Endothelial cell (in vitro differentiated cells): ENCODE data around the gene C1orf159. TPM values are rescaled to one million over a fixed set of nuclear protein-coding genes. Genes with fewer than 3 reads are reported as not detected.

Experiments used
- DNase-seq: peaks from one replicate; pipeline ENCODE4 v3.0.0; 2021; ENCODE audit warnings: low spot score
- H3K27ac Mint-ChIP-seq: one replicate; pipeline ENCODE4 v1.8.0; 2021; ENCODE audit warnings: mixed read lengths, inconsistent platforms; ENCODE audit not compliant: unreplicated experiment
- H3K27me3 Mint-ChIP-seq: one replicate; pipeline ENCODE4 v1.8.0; 2021; ENCODE audit warnings: mild to moderate bottlenecking, moderate library complexity, mixed read lengths, inconsistent platforms; ENCODE audit not compliant: unreplicated experiment
- H3K36me3 Mint-ChIP-seq: one replicate; pipeline ENCODE4 v1.8.0; 2021; ENCODE audit warnings: mild to moderate bottlenecking, low read depth, mixed read lengths, inconsistent platforms; ENCODE audit not compliant: unreplicated experiment
- H3K4me1 Mint-ChIP-seq: one replicate; pipeline ENCODE4 v1.8.0; 2021; ENCODE audit warnings: mild to moderate bottlenecking, mixed read lengths, inconsistent platforms; ENCODE audit not compliant: unreplicated experiment
- H3K4me3 Mint-ChIP-seq: one replicate; pipeline ENCODE4 v1.8.0; 2021; ENCODE audit warnings: mild to moderate bottlenecking, mixed read lengths, inconsistent platforms; ENCODE audit not compliant: unreplicated experiment
- H3K9me3 Mint-ChIP-seq: one replicate; pipeline ENCODE4 v1.8.0; 2021; ENCODE audit warnings: mixed read lengths, inconsistent platforms; ENCODE audit not compliant: unreplicated experiment
- CTCF ChIP-seq: fragments of 200-600 bp; sonication (generic); IDR thresholded peaks from one replicate; pipeline ENCODE4 v1.5.0; 2021; ENCODE audit warnings: antibody characterized with exemption; ENCODE audit not compliant: unreplicated experiment
- total RNA-seq: library from RNA; stranded (reverse); fragmentation: NEBNext Ultra II Directional; extraction: Animal tissue kit (Norgen Biotek cat#: 25700); gene quantifications from one replicate; pipeline ENCODE4 v1.2.1, GENCODE V29; 2021; ENCODE audit not compliant: unreplicated experiment

The C1orf159 gene
- total RNA-seq, 1 donor from 2014 or later: 16.6 TPM

GRCh38 chr1:1163538-1164070 is 47.7 kb upstream of the C1orf159 start:
- H3K27me3 Mint-ChIP-seq: peaks cover 11% of the 10 kb centered on the region
- H3K4me1 Mint-ChIP-seq: peaks cover 7% of the 10 kb centered on the region
- peak overlapping the region; percentile 47 for H3K4me3 Mint-ChIP-seq
- TF ChIP-seq CTCF: no peak
- H3K9me3 Mint-ChIP-seq: no peaks in the 10 kb centered on the region
- peaks cover 7% of the 10 kb centered on the region for H3K36me3 Mint-ChIP-seq
- no peak for DNase-seq
- peak overlapping the region; percentile 48 for H3K27ac Mint-ChIP-seq

- H3K4me3 Mint-ChIP-seq: no peak overlapping the region
- no peak for DNase-seq
- H3K4me1 Mint-ChIP-seq: peaks cover 7% of the 10 kb centered on the region
- H3K9me3 Mint-ChIP-seq: no peaks in the 10 kb centered on the region
- H3K27ac Mint-ChIP-seq: no peak overlapping the region
- TF ChIP-seq CTCF: no peak
- peaks cover 11% of the 10 kb centered on the region for H3K27me3 Mint-ChIP-seq
- H3K36me3 Mint-ChIP-seq: peaks cover 7% of the 10 kb centered on the region
These were observed 47.0 kb upstream of the C1orf159 start for GRCh38 chr1:1162597-1163537.

- Mint-ChIP-seq H3K27ac (no peak overlapping the region), H3K27me3 (peaks cover 11% of the 10 kb centered on the region), H3K4me1 (peaks cover 7% of the 10 kb centered on the region), H3K4me3 (no peak overlapping the region), H3K36me3 (peaks cover 7% of the 10 kb centered on the region), H3K9me3 (no peaks in the 10 kb centered on the region)
- no peak for DNase-seq
- no peak for TF ChIP-seq CTCF
These were observed 45.8 kb upstream of the C1orf159 start for GRCh38 chr1:1161683-1162079.

GRCh38 chr1:1161078-1161682 is 45.3 kb upstream of the C1orf159 start:
- Mint-ChIP-seq H3K36me3 (peaks cover 7% of the 10 kb centered on the region), H3K4me1 (peaks cover 7% of the 10 kb centered on the region), H3K9me3 (no peaks in the 10 kb centered on the region), H3K4me3 (no peak overlapping the region), H3K27ac (no peak overlapping the region), H3K27me3 (peaks cover 15% of the 10 kb centered on the region)
- DNase-seq: no peak
- TF ChIP-seq CTCF: no peak
